Measurements from ENCODE around the gene USP17L30. TPM values are rescaled to one million over a fixed set of nuclear protein-coding genes. Genes with fewer than 3 reads are reported as not detected.
"Not testable (repeated sequence)": the region's sequence is repeated elsewhere in the genome, so short reads cannot be mapped to it uniquely, and the experiment has no call there.

Gene USP17L30, protein sequence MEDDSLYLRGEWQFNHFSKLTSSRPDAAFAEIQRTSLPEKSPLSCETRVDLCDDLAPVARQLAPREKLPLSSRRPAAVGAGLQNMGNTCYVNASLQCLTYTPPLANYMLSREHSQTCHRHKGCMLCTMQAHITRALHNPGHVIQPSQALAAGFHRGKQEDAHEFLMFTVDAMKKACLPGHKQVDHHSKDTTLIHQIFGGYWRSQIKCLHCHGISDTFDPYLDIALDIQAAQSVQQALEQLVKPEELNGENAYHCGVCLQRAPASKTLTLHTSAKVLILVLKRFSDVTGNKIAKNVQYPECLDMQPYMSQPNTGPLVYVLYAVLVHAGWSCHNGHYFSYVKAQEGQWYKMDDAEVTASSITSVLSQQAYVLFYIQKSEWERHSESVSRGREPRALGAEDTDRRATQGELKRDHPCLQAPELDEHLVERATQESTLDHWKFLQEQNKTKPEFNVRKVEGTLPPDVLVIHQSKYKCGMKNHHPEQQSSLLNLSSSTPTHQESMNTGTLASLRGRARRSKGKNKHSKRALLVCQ
- polyA plus RNA-seq (2012; ENCODE audit: low read depth, missing spikeins): not detected

- FAIRE-seq: not testable (repeated sequence)
Observed at GRCh38 chr4:9362829-9363228, at the start of gene USP17L30. USP17L30 (plus strand) TSS chr4:9363129; CDS start chr4:9363129, 0 bp downstream.

DNA sequence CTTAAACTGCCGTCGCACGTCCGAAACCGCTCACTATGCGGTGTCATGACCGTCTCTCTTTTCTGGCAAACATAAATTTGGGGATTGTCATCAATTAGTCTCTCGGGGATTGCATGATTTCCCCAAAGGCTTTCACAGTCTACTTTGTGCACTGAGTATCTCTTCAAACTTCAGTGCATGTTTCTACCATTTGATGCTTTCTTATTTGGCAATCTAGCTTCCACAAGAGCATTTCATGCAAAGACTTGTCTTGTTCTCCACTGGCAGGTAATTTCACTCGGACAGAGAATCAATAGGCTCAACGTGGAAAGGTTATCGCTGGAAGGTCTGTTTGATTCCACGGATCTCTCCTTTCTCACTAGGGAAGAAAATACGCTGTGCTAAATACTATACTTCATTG lies 38.7 kb upstream of the USP17L30 start:
- DNase-seq (ENCODE audit: insufficient read length, low spot score); FAIRE-seq: not testable (repeated sequence)

More at GRCh38 chr4:9362829-9363228, at the start of gene USP17L30:
- DNase-seq (ENCODE audit: insufficient read length, low spot score): not testable (repeated sequence)

- not testable (repeated sequence) for FAIRE-seq; DNase-seq (ENCODE audit: insufficient read length, low spot score)
Observed at GRCh38 chr4:9324865-9325264, 38.1 kb upstream of the USP17L30 start, which contains the start of gene USP17L24. USP17L24 (plus strand) TSS chr4:9325165; CDS start chr4:9325165, 0 bp downstream.

GRCh38 chr4:9329611-9330010 lies 33.3 kb upstream of the USP17L30 start, which contains the start of gene USP17L25:
USP17L25 (plus strand) TSS chr4:9329911; CDS start chr4:9329911, 0 bp downstream.
- not testable (repeated sequence) for FAIRE-seq; DNase-seq (ENCODE audit: insufficient read length, low spot score)

DNA sequence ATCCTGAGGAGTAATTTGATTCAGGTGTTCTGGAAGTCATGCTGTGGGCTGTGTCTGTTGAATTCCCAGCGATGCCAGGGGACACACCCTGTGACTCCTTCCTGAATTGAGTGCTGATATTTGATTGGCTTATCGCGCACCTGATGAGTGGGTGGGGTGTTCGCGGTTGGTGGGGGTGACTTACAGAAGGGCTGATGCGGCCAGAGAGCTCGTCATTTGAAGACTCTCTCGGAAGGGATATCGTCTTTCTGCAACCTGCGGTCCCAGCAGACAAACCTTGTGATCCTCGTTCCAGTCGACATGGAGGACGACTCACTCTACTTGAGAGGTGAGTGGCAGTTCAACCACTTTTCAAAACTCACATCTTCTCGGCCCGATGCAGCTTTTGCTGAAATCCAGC lies 28.6 kb upstream of the USP17L30 start, which contains the start of gene USP17L26:
USP17L26 (plus strand) TSS at position 301 of the 400 bp plus-strand sequence; CDS start at position 301, 0 bp downstream.
- not testable (repeated sequence) for FAIRE-seq; DNase-seq (ENCODE audit: insufficient read length, low spot score)

DNA sequence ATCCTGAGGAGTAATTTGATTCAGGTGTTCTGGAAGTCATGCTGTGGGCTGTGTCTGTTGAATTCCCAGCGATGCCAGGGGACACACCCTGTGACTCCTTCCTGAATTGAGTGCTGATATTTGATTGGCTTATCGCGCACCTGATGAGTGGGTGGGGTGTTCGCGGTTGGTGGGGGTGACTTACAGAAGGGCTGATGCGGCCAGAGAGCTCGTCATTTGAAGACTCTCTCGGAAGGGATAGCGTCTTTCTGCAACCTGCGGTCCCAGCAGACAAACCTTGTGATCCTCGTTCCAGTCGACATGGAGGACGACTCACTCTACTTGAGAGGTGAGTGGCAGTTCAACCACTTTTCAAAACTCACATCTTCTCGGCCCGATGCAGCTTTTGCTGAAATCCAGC lies 23.8 kb upstream of the USP17L30 start, which contains the start of gene USP17L5:
USP17L5 (plus strand) TSS at position 301 of the 400 bp plus-strand sequence; CDS start at position 301, 0 bp downstream.
- not testable (repeated sequence) for FAIRE-seq; DNase-seq (ENCODE audit: insufficient read length, low spot score)

GRCh38 chr4:9343848-9344247 lies 19.1 kb upstream of the USP17L30 start, which contains the start of gene USP17L27:
USP17L27 (plus strand) TSS chr4:9344148; CDS start chr4:9344148, 0 bp downstream.
- not testable (repeated sequence) for DNase-seq (ENCODE audit: insufficient read length, low spot score); FAIRE-seq

GRCh38 chr4:9348593-9348992 lies 14.3 kb upstream of the USP17L30 start, which contains the start of gene USP17L28:
USP17L28 (plus strand) TSS chr4:9348893; CDS start chr4:9348893, 0 bp downstream.
- not testable (repeated sequence) for FAIRE-seq; DNase-seq (ENCODE audit: insufficient read length, low spot score)

DNA sequence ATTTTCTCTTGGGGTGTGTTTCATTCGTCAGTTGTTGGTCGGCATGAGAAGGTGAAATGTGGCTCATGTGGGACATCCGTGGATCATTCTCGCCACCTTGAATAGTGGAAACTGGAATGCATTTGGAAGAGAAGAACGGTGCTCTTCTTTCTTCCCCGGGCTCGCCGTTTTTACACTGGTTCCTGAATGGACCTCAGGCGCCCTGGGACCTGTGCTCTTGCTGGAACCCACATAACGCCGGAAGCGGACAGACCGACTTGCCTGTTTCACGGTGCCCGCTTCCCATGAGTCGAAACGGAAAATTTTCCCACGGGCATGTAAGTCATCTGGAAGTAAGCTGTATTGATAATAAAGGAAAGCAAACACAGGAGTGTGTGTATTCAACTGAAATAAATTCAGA lies 12.1 kb upstream of the USP17L30 start:
- not testable (repeated sequence) for DNase-seq (ENCODE audit: insufficient read length, low spot score); FAIRE-seq

DNA sequence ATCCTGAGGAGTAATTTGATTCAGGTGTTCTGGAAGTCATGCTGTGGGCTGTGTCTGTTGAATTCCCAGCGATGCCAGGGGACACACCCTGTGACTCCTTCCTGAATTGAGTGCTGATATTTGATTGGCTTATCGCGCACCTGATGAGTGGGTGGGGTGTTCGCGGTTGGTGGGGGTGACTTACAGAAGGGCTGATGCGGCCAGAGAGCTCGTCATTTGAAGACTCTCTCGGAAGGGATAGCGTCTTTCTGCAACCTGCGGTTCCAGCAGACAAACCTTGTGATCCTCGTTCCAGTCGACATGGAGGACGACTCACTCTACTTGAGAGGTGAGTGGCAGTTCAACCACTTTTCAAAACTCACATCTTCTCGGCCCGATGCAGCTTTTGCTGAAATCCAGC lies 9.6 kb upstream of the USP17L30 start, which contains the start of gene USP17L29:
USP17L29 (plus strand) TSS at position 301 of the 400 bp plus-strand sequence; CDS start at position 301, 0 bp downstream.
- not testable (repeated sequence) for DNase-seq (ENCODE audit: insufficient read length, low spot score); FAIRE-seq

- DNase-seq (ENCODE audit: insufficient read length, low spot score); FAIRE-seq: not testable (repeated sequence)
Observed at GRCh38 chr4:9379881-9380280, 17.0 kb downstream of the USP17L30 start.

GRCh38 chr4:9381012-9381534 lies 18.1 kb downstream of the USP17L30 start:
- not testable (repeated sequence) for FAIRE-seq
- DNase-seq (ENCODE audit: insufficient read length, low spot score): peak; percentile 15

GRCh38 chr4:9384126-9384525 lies 21.2 kb downstream of the USP17L30 start:
- FAIRE-seq: no peak
- TF ChIP-seq POLR2AphosphoS5 (IDR thresholded peaks at IDR 0.05; ENCODE audit: low read depth, low read length) (no peak), POLR2A (IDR thresholded peaks at IDR 0.05; ENCODE audit: low read depth, low read length) (no peak), SPI1 (IDR thresholded peaks at IDR 0.05; ENCODE audit: low read depth, low read length) (no peak)
- DNase-seq (ENCODE audit: insufficient read length, low spot score): no peak

DNA sequence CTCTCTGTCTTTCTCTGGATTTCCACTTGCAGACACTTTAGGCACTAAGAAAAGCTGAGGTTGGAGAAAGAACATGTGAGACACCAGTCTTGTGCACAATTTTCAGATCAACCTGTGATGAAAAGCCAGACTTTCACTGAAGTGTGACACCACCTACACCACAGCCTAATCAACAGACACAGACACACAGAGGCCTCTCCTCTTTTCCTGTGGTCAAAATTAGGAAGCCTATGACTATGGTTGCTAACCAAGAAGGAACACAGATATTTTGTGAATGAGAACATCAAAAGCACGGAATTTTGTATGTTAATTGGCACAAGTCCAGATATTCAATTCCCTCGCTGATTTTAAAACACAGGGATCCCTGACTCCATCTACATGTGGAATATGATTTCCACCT lies 26.1 kb downstream of the USP17L30 start:
- not testable (repeated sequence) for DNase-seq (ENCODE audit: insufficient read length, low spot score); FAIRE-seq

DNA sequence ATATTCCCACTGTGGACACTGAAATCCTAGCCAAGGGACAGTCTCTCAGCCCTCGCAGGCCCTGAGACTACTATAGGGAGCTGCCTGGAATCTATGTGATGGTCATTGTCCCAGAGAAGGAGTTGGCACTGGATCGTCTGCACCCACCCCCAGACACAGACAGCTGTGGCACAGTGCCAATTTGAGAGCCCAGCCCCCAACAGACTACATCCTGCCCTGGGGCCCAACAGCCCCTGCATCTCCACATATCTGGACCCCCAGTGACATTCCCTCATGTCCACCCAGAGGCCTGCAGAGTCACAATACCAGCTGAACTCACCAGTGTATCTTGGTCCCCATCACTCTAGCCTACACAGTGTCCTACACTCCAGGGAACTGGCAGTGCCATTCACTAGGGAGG lies 42.8 kb downstream of the USP17L30 start:
- FAIRE-seq: not testable (repeated sequence)

DNA sequence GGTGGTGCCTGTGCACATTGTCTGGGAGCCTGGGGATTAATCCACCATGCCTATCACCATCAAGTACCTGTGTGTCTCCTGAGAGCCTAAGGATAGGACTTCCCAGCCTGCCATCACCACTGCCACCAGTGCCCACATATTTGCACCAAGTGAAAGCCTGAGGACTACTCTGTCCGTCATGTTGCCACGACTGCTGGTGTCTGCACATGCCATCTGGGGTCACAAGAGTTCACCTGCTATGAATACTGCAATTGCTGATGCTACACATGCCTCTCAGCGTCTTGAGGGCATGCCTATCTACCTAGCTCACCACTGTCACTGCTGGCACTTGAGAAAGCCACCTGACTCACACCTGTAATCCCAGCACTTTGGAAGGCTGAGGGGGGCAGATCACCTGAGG lies 43.6 kb downstream of the USP17L30 start:
- DNase-seq (ENCODE audit: insufficient read length, low spot score): not testable (repeated sequence)

More for the DNA sequence above, 42.8 kb downstream of the USP17L30 start:
- not testable (repeated sequence) for DNase-seq (ENCODE audit: insufficient read length, low spot score)

More for the DNA sequence above, 43.6 kb downstream of the USP17L30 start:
- FAIRE-seq: not testable (repeated sequence)
